HG03039 (cell line): Measurements from ENCODE around the gene EPHB1.
"Not testable (repeated sequence)": the region's sequence is repeated elsewhere in the genome, so short reads cannot be mapped to it uniquely, and the experiment has no call there.

Experiments
- ATAC-seq: cut with Tn5 transposase; IDR thresholded peaks from one replicate; pipeline ENCODE4 v1.9.1; 2021; ENCODE audit warnings: mild to moderate bottlenecking, moderate library complexity; ENCODE audit not compliant: unreplicated experiment

Gene EPHB1

DNA sequence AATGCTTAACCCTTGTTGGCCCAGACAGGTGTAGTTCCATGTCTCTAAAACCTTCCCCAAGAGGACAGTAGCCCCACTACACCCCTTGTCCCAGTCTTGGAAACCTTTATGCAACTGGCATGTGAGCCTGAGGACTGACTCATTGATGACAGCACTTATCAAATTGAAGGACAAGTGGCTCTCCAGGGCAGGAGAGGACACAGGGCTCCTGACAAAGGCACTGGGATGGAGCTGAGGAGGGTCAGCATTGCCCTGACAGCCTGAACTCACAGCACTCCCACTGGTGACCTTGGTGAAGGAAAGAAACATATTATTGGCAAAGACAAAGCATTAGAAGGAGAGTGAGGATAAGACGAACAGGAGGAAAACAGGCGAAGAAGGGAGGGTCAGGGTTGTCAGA lies 139.9 kb downstream of the EPHB1 start:
- no peak for ATAC-seq

- ATAC-seq: no peak
Observed at GRCh38 chr3:134937256-134938028, 142.4 kb downstream of the EPHB1 start.

DNA sequence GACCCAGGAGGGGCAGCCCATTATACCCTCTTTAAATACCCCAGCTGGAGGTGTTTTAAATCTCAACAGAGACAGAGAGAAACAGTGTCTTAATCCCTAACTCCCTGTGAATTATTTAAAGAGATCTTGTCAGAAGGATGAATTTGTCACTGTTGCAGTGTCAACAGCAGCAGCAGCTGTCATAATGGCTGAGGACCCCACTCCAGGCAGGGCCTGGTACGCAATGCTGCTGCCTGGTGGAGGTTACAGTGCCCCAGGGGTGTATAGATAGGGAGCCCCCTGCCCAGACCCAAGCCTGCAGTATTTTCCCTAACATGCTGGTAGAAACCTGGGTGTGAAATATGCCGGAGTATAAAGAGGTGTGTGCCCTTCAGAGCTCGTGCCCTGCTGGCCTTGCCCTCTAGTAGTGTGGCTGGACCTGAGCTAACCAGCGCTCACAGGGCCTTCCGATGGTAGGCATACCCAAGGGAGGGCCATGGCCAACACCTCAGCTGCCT lies 143.0 kb downstream of the EPHB1 start:
- ATAC-seq: no peak

GRCh38 chr3:134939978-134940377 lies 144.9 kb downstream of the EPHB1 start:
- no peak for ATAC-seq

DNA sequence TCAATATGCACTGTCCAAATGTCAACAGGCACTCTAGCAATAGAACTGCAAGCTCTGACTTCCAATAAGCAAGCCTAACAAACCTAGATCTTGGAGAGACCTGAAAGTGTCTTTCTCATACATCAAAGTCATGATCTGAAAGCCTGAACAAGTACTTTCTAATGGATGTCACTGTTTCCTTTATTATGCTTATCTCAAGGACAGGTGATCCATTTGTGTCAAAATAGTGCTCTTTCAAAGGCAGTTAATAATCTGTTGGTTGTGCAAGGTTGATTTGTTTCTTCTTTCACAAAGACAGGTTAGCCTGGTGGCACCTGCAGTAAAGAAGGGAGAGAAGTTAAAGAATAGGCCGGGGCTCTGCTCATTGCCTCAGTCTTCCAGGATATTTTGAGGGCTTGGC lies 146.8 kb downstream of the EPHB1 start:
- no peak for ATAC-seq

DNA sequence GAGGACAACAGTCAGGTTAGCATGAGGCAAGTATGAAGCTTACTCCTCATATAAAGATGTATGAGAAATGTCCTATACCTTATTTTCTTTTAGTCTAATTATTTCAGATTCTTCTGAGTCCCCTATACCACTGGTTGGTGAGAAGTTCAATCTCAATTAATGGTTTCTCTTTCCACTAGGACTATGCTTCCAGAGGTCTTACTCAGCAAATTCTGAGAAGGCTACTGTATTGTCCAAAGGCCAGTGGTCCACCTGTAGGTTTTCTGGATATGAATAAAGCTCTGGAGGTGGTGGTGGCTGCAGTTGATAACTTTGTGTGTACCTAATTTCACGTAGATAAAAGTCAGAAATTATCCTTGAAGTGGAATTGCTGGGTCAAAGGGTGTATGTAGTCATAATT lies 149.4 kb downstream of the EPHB1 start:
- ATAC-seq: no peak

DNA sequence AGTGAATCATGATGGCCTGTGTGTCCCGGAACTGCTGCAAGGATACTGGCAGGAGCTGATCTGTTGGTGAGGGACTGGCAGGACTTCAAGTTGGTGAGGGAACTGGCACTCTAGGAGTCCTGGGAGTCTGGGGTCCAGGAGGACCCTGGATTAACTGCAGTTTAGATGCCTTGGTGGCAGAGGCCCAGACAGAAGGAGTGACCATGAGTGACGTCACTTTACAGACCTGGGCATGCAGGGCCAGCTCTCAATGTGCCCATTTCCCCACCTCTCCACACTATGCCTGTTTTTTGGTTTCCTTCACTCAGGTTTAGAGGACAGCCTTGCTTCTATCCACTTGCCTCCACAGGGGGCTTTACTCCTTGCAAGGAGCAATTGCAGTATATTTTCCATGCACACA lies 154.1 kb downstream of the EPHB1 start:
- no peak for ATAC-seq

DNA sequence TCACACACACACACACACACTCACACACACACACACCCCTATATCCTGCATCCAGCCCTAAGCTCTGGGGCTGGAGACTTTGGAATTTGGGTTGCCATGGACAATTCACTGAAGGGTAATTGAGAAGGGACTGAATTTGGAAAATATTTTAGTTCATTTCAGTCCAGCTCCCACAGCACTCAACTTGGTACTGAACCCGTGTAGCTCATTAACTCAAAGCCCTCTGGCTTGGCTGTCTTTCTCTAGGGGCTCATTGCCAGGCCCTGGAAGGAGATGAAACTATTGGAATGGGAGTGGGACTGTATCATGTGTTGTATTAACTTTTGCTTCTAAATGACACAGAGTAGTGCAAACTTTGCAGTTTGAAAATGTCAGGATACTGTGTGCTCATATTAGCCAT lies 157.3 kb downstream of the EPHB1 start:
- no peak for ATAC-seq

- ATAC-seq: peak; percentile 8
Observed at GRCh38 chr3:134955874-134956273, 160.8 kb downstream of the EPHB1 start.

DNA sequence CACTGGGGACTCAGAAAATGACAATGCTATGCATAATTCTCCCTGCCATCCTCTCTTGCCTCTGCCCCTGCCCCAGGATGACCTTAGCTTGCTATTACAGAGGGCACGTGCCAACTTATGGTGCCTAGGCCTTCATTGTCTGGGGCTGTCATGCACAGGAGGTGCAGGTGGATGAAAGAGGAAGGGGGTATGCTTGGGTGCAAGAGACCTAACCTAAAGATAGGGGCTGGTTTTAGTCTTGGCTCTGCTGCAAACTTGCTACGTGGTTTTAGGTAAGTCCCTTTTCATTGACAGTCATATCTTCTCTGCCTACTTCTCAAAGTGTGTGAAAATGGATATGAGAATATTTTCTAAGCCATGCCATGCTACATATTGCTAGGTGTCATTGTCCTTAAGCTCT lies 161.3 kb downstream of the EPHB1 start:
- ATAC-seq: peak; percentile 58

DNA sequence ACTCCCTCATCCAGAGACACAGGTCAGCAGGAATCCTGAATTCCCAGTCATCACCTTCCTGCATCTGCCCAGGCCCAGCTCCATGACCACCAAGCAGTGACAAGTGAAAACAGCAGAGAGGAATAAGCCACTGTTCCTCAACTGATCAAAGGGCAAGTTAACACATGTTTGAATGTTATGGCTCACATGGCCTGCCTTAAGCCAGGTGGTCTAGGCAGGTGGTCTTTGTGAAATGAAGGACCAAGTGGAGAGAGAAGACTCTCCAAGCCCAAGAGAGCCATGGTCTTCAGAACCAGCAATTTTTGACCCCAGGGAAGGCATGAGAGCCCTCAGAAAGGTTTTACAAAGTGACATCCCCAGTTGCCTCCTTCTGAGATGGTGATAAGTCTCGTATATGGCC lies 161.8 kb downstream of the EPHB1 start:
- ATAC-seq: no peak

DNA sequence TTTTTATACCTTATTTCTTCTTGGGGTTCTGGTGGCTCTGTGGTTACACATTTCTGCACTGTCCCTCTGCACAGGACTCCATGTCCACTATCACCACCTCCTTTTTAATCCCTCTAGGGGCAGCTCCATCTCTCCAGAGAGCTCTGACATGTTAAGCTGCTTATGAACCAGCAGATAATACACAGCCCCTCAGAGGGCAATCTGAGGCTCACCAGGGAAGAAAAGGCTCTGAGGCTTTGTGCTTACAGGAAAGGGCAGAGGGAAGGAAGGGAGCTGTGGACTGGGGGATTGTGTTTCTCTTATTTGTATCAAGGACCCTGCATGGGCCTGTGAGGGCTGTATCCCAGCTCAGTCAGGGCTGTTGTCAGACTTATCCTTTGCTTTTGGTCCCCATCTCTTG lies 164.5 kb downstream of the EPHB1 start:
- ATAC-seq: no peak

DNA sequence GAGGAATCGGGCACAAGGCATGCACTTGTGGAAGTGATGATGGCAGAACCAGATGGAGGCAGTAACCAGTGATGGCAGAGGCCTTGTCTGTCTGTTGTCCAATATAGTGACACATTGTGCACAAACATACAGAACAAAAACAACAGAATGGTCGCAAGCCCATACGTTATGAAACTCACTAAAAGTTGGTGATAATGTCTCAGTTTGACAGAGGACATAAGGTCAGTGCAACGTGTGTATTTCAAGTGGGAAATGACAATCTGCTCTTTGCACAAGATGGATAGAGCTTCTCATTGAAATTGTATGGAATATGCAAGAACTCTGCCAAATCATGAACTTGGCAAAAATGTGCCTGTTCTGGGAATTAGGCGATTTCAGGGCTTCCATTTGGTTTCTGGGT lies 169.2 kb downstream of the EPHB1 start:
- ATAC-seq: no peak

DNA sequence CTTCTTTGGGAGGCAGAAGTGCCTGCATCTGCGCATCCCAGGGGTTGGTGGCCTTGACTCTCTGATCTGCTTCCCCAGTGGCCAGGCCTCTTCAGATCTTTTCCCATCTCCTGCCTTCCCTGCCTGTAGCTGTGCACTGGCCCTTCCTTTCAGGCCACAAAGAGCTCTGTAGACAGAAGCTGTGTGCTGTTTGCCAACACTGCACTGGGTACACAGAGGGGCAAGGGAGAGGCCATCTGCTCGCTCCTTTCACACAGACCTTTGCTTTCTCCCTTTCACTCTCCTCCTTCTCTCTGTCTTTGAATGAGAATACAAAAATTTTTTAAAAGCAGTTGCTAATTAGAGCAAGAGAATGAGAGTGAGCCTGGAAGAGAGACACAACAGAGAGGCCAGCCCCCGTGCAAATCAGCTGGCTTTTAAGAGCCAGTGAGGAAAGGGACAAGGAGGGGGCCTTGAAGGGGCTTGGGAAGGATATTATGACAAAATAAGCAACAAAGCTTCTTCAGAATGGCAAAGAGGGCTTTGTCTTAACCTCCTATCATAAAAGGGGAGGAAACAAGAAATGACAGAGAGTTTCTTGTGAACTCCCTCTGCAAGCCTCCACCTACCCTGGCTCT lies 170.9 kb downstream of the EPHB1 start:
- ATAC-seq: no peak

GRCh38 chr3:134970895-134971294 lies 175.8 kb downstream of the EPHB1 start:
- ATAC-seq: no peak

DNA sequence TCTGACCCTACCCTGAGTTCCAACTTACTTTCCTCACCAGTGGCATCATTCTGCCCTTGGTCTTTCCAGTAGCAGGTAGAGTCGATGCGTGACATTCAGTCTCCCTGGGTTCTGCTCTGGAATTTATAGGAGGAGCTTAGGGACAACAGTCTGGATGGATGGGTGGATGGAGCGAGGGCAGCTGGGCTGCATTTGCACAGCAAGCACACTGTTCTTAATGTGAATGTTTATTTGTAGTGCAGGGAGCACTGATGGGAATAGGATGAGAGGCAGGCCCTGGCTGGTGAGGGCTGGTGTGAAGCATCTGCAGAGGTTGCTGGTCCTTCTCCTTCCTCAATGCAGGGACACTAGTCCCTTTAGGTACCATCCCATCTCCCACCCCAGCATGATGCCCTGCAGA lies 176.2 kb downstream of the EPHB1 start:
- ATAC-seq: no peak

DNA sequence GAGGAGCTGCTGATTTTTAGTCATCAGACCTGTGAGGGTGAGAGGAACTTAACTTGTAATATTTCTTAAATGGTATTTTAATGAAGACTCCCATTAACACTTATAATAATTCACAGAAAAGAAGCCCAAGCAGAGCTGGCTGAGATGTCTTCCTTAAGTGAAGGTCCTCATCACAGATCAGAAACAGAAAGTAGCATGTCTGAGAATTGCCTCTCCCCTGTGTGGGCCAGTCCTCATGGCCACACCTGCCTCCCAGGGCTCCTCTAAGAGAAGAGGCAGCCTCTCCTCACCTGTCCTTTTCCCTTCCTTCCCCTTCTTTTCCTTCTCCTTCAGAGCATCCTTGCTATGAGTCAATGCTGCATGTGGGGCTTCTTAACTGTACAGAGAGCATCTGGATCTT lies 176.8 kb downstream of the EPHB1 start:
- ATAC-seq: not testable (repeated sequence)

- ATAC-seq: no peak
Observed at GRCh38 chr3:134972836-134973455, 177.9 kb downstream of the EPHB1 start.

DNA sequence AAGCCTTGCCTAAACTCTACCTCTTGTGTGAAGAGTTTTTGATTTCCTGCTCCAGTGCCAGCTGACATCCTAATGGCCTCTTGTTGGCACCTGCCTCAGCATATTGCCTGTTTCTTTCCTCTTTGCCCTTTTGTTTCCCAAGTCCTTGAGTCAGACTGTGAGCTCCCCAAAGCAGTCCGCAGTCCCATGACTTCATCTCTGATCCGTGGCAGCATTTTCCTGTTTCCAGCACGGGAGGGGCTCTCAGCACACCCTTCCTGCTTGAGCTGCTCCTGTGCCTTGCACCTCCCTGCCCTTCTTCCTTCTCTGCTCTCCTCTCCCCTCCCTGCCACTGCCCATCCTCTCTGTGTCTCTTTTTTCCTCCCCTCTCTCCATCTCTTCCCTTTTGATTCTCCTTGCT lies 179.6 kb downstream of the EPHB1 start:
- no peak for ATAC-seq

DNA sequence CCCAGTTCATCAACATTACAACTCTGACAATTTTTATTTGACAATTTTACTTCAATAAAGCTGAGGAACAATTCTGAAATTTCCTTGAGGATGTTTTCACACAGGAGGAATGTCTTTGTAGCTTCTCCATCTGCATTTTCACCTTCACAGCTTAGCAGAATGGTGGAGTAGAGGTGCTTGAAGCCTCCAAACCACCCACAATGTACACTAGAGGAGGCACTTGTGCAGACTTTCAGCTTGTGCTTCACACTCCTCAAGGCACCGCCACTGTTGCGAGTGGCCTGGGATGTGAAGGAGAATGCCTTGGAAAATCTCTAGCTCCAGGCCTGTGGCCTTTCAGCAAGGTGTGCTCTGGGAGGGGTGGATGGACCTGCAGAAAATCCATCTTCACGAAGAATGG lies 181.9 kb downstream of the EPHB1 start:
- ATAC-seq: no peak

GRCh38 chr3:134978658-134979057 lies 183.6 kb downstream of the EPHB1 start:
- no peak for ATAC-seq
